ENCODE results near the gene KSR1.
"Not testable (repeated sequence)": the region's sequence is repeated elsewhere in the genome, so short reads cannot be mapped to it uniquely, and the experiment has no call there.

Gene KSR1

DNA sequence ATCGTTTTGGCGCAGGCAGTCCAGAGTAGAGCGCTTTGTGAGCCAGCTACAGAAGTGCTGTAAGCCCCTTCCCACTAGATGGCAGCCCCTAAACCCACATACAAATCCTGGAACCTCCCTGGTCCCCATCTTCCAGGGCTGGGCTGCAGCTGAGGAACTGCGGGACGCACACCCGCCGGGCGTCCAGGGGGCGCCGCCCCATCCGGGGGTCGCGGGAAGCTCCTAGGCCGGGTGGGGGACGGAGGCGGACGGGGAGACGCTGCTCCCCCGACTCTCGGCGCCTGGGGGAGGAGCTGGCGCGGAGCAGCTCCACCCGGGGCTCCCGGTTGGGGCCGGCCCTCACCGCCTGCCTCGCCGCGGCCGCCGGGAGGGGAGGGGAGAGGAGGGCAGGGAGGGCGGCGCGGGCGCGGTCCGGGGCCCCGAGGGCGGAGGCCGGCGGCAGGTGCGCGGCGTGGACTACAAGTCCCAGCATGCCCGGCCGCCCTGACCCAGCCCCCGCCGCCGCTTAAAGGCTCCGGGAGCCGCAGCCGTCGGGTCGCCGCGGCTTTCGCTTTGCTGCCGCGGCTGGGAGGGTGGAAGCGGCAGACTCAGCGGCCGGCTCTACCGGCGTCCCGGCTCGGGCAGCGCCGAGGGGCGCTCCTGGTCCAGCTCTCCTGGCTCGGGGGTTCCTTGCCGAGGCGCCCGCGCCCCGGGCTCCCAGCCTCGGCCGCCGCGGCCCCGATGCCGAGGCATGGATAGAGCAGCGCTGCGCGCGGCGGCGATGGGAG, at the start of gene KSR1:
KSR1 (plus strand) TSS at position 535 of the 767 bp plus-strand sequence; CDS start at position 731, 196 bp downstream.
- DNase-seq (ENCODE audit: insufficient read length, low spot score) = peak; percentile 89
- peak; percentile 48 for FAIRE-seq

DNA sequence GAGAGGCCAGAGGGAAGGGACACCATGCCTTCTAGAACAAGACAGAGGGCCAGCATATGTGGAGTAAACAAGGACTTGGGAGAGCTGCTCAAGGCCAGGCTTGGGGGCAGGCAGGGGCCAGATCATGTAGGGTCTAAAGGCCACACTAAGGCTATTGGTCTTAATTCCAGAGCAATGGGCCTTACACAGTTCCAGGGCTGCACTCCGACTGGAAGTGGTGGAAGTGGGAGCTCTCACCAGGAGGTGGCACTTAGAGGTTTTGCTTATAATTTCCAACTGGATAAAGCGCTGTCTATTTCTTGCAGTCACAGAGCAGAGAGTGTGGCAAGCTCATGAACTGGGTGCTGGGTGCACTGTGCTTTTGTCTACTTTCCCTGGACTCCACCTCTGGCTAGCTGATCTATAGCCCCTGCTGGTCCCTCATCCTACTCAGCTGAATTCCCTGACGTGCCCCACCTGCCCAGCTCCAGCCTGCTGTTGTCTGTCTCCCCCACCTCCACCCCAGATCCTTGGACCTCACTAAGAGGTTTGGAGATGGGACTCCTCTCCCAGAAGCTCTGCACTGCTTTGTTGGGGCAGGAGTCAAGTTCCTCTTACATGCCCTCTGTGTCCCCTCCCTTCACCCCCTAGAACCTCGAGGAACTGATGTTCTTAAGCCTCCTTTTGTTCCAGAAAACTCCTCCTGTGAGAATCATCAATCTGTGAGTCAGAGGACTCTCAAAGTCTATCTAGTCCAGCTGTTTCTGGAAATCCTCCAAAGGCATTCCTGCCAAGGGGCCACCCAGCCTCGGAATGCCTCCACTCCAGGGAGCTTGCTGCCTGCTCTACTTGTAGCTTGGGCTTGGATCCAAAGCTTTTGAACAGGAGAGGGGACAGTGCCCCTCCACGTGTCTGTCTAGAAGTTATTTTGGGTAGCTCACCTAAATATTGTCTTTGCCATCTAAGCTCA, 48.1 kb upstream of the KSR1 start:
- no peak for FAIRE-seq
- DNase-seq (ENCODE audit: insufficient read length, low spot score) = no peak

DNA sequence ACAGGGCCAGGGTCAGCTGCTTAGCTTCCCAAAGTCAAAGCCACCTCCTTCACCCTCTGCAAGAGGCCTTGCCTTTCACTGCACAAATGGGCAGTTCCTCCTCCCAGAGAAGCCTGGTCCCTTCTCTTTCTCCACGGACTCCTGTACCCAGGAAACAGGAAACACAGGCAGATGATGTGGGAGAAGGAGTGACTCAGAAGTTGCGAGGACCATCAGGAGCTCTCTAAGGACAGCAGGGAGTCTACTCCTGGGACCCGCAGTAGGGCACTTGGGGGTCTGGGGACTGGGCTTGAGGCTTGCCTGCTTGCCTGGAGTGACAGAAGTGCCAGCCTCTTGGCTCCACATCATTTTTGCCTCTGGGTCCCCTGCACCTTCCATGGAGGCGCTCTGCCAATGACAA, 47.4 kb upstream of the KSR1 start:
- FAIRE-seq = no peak
- no peak for DNase-seq (ENCODE audit: insufficient read length, low spot score)

DNA sequence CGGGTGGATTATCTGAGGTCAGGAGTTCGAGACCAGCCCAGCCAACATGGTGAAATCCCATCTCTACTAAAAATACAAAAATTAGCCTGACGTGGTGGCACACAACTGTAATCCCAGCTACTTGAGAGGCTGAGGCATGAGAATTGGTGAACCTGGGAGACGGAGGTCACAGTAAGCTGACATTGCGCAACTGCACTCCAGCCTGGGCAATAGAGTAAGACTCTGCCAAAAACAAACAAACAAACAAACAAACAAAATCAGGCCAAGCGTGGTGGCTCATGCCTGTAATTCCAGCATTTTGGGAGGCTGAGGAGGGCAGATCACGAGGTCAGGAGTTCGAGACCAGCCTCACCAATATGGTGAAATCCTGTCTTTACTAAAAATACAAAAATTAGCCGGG, 44.1 kb upstream of the KSR1 start:
- not testable (repeated sequence) for DNase-seq (ENCODE audit: insufficient read length, low spot score); FAIRE-seq

DNA sequence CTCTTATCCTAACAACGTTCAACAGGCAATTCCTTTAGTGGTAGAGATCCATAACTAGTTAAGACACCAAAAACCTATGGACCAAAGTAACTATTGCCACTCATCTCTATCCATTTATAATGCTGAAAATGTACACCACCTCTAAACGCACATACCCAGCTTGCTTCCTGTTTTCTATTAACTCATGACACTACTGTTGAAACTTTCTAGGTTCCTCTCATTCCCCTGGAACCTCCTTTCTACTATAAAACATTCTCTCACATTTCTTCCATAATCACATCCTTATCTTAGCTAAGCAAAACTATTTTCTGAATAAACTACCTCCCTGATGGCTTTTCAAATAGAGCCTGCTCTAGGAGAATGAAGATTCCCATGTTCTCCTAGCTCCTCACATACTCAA, 42.9 kb upstream of the KSR1 start:
- no peak for FAIRE-seq
- no peak for DNase-seq (ENCODE audit: insufficient read length, low spot score)

DNA sequence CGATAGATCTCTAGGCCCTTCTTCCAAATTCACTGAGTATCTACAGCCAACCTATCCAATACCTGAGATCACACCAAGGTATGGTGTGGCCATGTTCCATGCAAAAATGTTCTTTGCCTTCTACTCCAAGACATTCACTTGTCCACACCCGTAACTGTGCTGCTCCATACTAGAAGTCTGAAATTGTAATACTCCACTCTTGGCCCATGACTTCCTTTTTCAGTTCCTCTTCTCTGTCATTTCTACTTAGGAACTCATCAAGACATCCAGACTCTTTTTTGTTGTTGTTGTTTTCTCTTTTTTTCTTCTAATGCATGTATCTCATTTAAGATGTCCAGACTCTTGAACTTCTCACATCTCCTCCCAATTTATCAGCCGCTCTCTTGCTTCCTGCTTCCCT, 42.5 kb upstream of the KSR1 start:
- no peak for FAIRE-seq
- no peak for DNase-seq (ENCODE audit: insufficient read length, low spot score)

DNA sequence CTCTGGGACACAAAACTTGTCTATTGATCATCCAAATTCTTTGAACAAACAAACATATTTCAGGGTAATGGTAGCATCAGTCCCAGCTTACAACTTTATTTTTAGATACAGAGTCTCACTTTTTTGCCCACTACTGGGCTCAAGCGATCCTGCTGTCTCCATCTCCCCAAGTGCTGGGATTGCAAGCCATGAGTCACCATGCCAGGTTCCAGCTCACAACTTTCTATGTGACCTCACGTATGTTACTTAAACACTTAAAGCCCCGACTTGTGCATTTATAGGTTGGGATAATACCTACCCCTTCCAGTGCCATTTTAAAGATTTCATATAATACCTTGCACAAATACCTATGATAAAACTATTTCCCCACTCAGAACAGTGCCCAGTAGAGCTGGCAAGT, 42.0 kb upstream of the KSR1 start:
- FAIRE-seq (no peak), DNase-seq (ENCODE audit: insufficient read length, low spot score) (no peak)

DNA sequence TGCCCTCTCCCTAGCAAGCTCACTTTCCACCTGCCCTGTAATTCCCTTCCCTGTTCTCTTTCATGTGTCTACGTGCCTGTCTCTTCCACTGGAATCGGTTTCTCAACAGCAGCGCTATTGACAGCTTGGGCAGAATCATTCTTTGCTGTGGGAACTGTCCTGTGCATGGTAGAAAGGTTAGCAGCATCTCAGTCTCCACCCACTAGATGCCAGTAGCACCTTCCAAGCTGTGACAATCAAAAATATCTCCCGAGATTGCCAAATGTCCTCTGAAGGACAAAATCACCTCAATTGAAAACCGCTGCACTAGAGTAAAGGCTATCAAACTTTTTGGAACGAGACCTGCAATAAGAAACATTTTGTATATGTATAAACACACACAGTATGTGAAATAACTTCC, 41.6 kb upstream of the KSR1 start:
- FAIRE-seq = no peak
- no peak for DNase-seq (ENCODE audit: insufficient read length, low spot score)

DNA sequence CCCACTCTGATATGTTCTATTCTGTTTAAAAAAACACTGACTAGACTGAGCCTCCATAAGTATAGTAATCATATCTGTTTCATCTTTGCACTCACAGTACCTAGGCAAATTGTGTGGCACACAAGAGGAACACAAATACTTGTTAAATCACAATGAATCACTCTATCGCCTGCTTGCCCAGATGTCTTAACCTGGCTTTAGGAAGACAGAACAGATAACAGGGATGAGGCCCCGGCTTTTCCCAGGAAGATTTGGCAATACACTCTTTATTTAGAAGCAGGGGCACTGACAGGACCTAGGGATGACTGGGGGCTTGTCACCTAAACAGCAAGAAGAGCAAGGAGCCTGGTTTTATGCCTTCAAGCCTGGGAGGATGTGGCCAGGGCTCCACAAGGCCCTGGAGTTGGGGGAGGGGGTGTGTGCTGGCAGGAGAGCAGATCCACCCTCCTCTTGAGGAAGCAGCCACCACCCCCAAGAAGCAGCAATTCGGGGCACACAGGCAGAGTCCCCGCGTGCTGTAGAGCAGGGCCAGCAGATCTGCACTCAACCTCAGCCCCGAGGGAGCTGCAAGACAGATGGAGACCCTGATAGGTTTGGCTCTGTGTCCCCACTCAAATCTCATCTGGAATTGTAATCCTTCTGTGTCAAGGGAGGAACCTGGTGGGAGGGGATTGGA, 41.0 kb upstream of the KSR1 start:
- no peak for DNase-seq (ENCODE audit: insufficient read length, low spot score)
- no peak for FAIRE-seq

DNA sequence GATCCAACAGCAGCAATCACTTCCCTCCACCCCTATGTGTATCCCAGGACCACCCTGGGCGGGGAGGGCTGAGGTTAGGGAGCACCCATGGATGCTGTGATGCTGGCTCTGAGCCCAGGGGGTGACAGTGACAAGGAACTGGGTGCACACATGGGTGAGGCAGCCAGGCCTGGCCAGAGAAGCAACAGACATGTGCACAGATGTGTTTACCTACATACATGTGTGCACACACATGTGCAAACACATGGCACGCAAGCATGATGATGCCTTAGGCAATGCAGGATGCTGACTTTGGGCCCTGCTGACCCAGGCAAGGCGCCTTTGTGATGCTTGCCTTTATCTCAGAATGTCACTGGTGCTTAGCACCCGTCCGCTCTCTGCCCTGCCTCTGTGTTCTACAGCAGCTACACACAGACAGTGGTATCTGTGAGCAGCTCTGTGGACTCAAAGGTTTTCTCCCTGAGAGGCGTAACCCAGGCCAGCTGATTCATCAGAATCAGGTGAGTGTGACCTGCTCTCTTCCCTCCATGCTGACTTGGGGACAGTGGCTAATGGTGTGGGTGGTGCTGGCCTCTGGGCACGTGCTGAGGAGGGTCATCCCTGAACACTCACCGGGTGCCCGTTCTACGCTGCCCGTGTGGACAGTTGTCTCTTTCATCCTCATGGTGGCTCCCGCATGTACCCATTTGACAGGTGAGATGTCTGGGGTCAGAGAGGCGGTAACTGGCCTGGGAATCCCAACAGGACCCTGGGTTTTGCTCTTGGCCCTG, 38.5 kb upstream of the KSR1 start:
- FAIRE-seq (no peak), DNase-seq (ENCODE audit: insufficient read length, low spot score) (no peak)

DNA sequence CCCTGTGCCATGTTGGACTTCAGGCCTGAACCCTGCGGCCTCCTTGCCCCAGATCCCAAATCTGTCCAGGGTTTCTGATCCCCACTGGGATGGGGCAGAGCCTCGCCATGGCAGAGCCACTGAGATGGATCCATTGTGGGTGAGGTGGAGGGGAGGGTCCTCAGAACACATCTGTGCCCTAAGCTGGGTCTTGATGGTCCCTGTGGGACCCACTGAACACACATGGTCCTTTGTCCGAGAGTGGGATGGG, 38.0 kb upstream of the KSR1 start:
- FAIRE-seq = no peak
- no peak for DNase-seq (ENCODE audit: insufficient read length, low spot score)

DNA sequence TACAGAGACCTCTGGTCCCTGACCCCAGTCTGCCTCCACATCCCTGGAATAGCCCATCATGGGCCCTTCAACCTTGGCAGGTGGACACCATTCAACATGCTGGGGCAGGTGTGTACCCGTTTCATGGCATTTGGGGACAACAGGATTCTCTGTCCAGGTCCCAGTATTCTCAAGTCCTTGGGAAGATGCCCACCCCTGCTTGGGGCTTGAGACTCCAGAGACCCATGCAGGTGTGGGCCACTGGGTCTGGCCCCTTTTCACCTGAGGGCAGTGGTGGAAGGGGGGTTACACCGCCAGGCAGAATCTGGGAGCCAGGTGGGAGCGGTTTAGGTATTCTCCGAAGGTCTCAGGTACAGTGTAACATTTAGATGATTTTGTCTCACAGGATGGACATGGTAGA, 37.1 kb upstream of the KSR1 start:
- FAIRE-seq = no peak
- no peak for DNase-seq (ENCODE audit: insufficient read length, low spot score)

DNA sequence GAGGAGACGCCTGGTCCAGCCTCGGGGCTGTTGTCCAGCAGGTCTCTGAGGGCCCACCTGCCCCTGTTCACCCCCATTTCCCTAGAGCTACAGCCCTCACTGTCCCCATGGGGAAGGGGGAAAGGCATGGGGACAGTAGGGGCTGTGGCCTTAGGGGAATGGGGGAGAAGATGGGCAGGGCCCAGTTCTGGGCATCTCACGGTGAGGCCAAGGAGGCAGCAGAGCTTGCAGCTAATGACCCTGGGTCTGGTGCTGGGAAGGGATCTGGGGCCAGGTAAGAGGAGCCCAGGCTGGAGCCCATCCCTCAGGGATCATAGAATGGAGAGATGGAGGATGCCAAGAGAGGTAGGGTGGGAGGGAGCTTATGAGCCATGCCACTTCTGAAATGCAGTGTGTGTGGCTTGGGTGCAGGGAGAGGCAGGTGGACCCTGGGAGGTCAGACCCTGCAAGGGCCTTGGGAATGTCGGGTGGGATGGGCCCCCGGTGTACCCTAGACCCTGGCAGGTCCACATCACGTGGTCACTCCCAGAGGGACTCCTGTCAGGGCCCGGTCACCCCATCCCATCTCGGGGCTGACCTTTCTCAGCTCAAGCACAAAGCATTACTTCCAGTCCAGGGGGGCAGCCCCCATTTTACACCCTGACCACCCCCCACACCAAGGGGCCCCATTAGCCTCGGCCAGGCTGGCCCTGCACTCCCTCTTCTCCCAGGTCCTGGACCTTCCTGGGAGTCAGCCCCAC, 35.9 kb upstream of the KSR1 start:
- DNase-seq (ENCODE audit: insufficient read length, low spot score) (no peak), FAIRE-seq (no peak)

DNA sequence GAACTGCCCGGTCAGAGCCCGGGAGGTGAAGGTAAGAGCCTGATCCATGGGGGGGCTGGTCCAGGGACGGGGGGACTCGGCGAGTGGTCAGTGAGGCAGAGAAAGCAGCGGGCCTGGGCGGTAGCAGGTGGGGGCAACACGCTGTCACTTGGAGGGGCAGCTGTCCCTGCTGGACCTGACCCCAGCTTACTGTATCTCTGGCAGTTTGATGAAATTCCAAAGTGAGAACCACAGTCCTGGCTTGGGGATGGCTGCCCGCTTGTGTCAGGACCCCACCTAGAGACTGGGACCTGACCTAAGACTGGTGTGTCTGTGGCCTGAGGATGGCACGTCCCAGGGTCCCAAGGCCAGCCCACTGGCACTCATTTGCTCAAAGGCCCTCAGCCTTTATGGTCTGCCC, 35.1 kb upstream of the KSR1 start:
- FAIRE-seq = no peak
- no peak for DNase-seq (ENCODE audit: insufficient read length, low spot score)

DNA sequence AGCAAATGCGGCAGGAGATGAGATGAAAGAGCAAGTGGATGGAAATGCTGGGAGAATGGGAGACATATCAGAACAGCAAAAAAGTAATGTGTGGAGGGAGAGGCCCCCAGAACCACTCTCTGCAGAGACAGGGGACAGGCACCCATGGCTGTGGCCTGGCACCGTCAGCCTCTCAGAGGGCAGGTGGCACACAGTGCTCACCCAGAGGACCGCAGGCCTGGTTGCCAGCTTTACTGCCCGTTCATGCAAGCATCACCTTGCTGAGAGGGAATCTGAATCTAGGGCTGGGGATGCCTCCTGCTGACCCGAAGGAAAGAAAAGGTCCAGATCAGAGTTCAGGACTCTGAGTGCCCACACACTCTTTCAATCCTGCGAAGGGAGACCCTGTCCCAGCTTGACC, 34.6 kb upstream of the KSR1 start:
- not testable (repeated sequence) for DNase-seq (ENCODE audit: insufficient read length, low spot score); FAIRE-seq

DNA sequence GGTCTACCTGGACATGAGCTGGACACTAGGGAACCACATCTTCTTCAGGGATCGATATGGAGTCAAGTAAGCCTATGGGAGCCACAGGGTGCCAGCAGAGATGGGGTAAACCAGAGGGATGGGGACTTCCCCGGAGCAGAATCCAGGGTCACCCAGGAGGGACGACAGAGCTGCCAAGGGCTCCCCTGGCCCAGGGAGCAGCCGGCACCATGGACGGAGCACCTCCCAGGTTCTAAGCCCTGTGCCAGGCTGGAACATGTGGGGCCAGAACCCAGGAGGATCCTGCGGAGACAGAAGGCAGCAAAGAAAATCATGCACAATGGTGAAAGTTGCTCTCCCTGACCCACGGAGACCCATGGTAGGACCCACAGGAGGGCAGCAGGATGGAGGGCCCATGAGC, 33.6 kb upstream of the KSR1 start:
- FAIRE-seq = no peak

DNA sequence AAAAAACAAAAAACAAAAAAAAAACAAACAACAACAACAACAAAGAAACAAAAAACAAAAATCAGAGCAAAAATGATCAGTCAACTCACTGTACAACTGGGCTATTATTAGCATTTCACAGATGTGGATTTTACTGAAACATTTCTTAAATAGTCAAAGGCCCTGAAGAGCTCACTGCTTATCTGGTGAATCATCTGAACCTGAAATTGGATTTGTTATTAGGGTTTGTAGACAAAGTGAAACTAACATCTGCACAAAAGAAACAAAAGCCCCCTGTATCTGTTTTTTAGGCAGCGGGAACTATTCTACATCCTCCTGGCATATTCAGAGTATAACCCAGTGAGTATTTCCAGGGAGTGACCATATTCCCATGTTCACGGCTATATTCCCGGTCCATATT, 32.6 kb upstream of the KSR1 start:
- DNase-seq (ENCODE audit: insufficient read length, low spot score) (no peak), FAIRE-seq (no peak)

More for the DNA sequence above, 33.6 kb upstream of the KSR1 start:
- no peak for DNase-seq (ENCODE audit: insufficient read length, low spot score)

DNA sequence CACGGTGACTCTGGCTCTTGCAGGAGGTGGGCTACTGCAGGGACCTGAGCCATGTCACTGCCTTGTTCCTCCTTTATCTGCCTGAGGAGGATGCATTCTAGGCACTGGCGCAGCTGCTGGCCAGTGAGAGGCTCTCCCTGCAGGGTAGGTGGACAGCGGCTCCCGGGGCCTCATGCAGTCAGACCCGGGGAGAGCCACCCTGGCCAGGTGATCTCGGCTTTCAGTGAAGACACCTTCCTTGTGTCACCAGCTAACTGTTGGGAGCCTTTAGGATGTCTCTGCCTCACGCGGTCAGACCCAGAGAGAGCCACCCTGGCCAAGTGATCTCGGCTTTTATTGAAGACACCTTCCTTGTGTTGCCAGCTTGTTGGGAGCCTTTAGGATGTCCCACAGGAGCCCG, 31.7 kb upstream of the KSR1 start:
- DNase-seq (ENCODE audit: insufficient read length, low spot score) = no peak
- no peak for FAIRE-seq

DNA sequence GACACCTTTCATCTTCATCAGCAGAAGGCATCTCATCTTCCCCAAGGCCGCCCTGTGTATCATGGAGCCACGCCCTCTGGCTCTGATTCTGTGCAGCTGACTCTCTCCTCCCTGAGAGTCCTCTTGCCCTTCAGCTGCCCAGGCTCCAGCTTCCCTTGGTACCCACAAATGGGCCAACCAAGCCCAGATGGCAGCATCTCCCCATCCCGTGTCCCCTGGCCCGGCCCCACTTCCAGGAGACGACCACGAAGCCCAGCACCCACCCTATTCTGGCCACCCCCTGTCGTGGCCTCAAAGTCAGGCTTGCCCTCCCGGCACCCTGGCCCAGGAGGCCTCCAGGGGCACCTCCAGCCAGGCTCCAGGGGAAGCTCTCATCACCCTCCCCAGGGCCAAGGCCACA, 31.3 kb upstream of the KSR1 start:
- DNase-seq (ENCODE audit: insufficient read length, low spot score) (no peak), FAIRE-seq (no peak)

DNA sequence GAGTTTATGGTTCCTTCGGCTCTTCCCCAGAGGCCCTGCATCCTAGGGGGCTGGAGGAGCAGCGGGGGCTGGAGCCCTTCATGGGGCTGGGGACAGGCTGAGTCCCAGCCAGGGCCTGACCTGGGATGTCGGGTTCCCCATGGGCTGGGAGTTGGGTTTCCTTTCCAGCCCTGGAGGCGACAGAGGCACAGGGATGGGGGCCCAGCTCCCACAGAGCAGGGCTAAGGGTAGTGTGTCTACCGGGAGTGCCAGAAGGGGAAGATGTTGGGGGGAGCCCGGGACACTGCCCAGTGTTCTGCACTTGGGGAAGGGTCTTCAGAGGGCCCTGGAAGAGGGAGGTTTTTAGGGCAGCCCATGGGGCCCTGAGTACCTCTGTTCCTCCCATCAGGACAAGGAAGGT, 30.7 kb upstream of the KSR1 start:
- DNase-seq (ENCODE audit: insufficient read length, low spot score); FAIRE-seq: not testable (repeated sequence)

All from GM19239 (cell line).